Stimulated activated CD8-positive, alpha-beta memory T cell treated with anti-CD3 and anti-CD28 coated beads, Interleukin-7, amount 100 ng/mL, for 4 hours (primary cell): ENCODE measurements around the gene ANKRD65.
"Not testable (repeated sequence)": the region's sequence is repeated elsewhere in the genome, so short reads cannot be mapped to it uniquely, and the experiment has no call there.

Experiments used
- DNase-seq, 2 donors: peaks; one replicate each; pipeline ENCODE4 v3.0.0-alpha.2; 2020; ENCODE audit warnings: low read depth in 2 of 2

Gene ANKRD65

DNA sequence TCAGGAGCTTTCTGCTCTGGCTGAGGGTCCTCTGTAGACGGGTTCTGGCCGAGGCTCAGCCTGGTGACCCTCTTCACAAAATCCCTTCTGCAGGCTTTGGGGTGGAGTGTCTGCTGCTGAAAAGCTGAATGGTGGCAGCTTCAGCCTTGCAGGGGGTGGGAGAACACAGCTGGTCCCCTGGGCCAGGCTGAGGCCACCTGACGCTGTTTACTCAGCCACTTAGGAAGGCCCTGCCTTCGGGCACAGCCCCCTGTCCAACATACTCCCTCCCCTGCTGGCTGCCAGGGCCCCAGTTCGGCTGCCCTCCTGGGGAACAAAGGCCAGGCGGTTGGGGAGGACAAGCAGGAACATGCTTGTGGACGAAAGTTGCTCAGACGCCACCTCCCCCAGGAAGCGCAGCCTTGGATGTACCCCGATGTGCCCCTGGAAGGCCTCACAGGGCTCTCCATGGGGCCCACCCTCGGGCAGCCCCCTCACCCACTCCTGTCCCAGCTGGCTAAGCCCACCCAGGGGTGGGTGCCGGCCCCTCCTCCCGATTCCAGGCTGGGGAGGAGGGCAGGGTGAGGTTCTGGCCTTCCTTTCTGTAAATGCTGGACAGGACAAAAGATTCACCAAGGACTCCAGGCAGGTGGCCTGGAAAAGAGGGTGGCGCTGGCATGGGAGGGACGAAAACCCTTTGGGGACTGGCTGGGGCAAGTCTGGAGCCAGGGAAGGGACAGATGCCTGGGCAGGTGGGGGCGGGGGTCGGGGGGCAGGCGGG, at the start of gene ANKRD65:
ANKRD65 (minus strand) TSS at position 130 of the 760 bp plus-strand sequence. CDS start 271 bp downstream, outside the sequence.
- DNase-seq = no peak

DNA sequence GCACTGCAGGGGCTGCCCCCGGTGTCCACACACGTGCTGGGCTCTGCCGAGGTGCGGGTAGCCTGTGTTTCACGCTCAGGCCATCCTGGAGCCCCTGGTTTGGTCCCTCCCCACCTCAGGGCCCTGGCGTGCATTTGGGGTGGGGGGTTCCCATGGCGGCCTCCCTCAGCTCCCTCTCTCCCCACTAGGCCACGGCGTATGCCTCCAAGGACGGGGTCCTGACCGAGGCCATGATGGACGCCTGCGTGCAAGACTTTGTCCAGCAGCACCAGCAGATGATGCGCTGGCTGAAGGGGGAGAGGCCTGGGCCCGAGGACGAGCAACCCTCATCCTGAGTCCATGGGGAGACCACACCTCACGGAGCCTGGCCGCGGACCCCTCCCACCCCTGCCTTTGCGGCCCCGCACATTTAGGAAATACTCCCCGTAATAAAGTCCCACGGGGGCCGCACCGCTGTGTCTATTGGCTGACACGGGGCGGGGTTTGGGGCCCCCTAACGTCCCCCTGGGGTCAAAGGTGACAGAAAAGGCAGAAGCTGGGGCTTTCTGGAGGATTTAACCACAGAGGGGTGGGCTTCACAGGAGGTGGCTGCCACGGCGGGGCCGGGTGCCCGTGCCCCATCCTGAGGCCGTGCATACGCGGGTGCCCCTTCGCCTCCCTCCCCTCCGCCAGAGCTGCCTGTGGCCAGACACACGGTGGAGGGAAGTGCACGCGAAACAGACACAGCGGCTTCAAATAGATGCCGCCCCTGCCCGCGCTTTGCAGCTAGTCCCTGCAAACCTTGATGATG, 47.3 kb upstream of the ANKRD65 start:
- not testable (repeated sequence) for DNase-seq

GRCh38 chr1:1463312-1463711, 42.2 kb upstream of the ANKRD65 start:
- no peak for DNase-seq

DNA sequence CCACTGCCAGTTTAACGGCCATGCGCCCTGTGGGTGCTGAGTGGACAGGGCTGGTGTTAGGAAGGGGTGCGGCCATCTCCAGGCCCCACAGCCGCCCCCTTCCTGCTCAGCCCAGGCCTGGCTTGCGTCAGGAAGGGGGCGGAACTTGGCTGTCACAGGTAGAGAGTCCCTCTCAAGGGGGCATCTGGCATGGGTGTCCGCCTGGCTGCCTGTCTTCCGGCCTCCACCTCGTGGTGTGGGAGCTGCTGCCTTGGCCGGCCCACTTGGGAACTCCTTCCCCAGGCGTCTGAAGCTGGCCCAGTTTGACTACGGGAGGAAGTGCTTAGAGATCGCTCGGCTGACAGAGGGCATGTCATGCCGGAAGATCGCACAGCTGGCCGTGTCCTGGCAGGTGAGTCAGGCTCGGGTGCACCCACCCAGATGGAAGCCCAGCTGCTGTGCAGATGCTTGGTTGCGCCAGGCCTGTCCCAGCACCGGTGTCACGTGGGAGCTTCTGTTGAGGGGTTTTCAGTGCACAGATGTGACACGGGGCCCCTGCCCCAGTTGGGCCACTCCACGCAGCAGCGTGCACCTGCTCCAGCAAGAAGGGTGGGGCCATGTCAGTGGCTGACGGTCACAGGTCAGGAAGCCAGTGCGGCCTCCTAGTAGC, 41.4 kb upstream of the ANKRD65 start:
- DNase-seq = no peak

- no peak for DNase-seq
Measured at GRCh38 chr1:1461721-1462317, 40.7 kb upstream of the ANKRD65 start.

GRCh38 chr1:1460540-1461130, 39.6 kb upstream of the ANKRD65 start:
- no peak for DNase-seq

DNA sequence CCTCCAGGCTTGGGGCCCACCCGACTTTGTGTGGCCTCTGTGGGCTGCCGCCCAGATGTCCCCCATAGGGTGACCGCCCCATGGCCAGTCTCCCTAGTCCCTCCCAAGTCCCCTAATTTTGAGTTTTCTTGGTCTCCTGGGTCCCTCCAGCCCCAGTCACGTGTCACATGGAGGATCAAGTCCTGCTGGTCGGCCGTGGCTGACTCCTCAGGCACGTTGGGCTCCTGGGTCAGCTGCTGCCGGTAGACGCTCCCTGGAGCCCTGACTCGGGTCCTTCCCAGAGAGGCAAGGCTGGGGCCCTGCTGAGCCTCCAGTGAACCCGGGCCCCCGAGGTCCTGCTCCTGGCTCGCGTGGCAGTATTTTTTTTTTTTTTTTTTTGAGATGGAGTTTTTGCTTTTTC, 38.6 kb upstream of the ANKRD65 start:
- DNase-seq = not testable (repeated sequence)

- not testable (repeated sequence) for DNase-seq
Measured at GRCh38 chr1:1459156-1459555, 38.1 kb upstream of the ANKRD65 start.

DNA sequence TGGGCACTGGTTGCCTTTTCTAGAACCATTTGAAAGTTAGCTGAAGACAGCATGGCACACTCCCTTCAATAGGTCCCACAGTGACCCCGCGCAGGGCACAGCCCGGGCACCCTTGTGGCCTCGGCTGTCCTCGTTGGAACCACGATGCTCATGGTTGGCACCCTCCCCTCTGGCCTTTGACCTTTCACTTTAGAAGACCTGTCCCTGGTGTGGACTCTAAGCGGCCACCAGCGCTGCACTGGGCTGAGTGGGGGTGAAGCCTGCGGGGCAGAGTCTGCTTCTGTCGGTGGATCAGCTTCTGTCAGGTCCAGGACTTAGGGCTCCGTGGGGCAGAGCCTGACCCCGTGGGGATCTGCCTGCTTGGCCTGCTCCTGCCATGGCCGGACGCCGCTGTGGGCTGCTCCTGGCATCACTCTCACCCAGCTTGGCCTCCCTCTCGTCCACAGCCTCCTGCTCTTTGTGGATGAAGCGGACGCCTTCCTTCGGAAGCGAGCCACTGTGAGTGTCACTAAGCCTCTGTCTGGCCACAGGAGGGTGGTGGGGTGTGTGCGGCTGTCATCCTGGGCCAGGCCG, 35.7 kb upstream of the ANKRD65 start:
- DNase-seq = not testable (repeated sequence)

GRCh38 chr1:1455934-1456333, 34.9 kb upstream of the ANKRD65 start:
- not testable (repeated sequence) for DNase-seq

GRCh38 chr1:1455366-1455884, 34.3 kb upstream of the ANKRD65 start:
- DNase-seq = no peak

- DNase-seq = not testable (repeated sequence)
Measured at GRCh38 chr1:1454286-1455056, 33.4 kb upstream of the ANKRD65 start.

- no peak for DNase-seq
Measured at GRCh38 chr1:1452882-1453281, 31.8 kb upstream of the ANKRD65 start.

GRCh38 chr1:1452365-1452739, 31.3 kb upstream of the ANKRD65 start:
- DNase-seq = not testable (repeated sequence)

- no peak for DNase-seq
Measured at GRCh38 chr1:1451696-1452364, 30.8 kb upstream of the ANKRD65 start.

- not testable (repeated sequence) for DNase-seq
Measured at GRCh38 chr1:1450616-1451015, 29.5 kb upstream of the ANKRD65 start.

DNA sequence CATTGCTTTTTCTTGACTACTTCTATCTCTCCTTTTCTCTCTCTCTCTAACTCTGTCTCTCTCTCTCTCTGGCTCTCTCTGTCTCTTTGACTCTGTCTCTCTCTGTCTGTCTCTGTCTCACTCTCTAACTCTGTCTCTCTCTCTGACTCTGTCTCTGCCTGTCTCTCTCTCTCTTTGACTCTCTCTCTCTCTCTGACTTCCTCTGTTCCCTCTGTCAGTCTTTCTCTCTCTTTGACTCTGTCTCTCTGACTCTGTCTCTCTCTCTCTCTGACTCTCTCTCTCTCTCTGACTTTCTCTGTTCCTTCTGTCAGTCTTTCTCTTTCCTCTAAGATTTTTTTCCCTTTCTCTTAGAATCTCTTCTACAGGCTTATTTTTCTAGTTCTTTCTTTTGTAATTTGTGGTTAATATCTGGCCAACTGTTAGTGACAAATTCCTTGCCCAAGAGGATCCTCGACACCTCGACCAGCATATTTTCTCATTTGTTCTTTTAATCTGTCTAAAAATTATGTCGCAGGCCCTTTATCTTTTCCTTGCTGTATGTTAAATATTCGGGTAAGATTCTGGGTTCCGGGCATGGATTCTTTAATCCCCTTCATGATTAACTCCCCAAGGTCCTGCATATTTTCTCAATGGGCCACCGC, 28.1 kb upstream of the ANKRD65 start, which contains the start of gene ATAD3C:
ATAD3C (plus strand) TSS at position 591 of the 641 bp plus-strand sequence. CDS start 995 bp downstream, outside the sequence.
- no peak for DNase-seq

GRCh38 chr1:1446631-1447030, 25.6 kb upstream of the ANKRD65 start:
- DNase-seq = not testable (repeated sequence)
